ENCODE measurements around the gene IFNGR1. TPM values are rescaled to one million over a fixed set of nuclear protein-coding genes. Genes with fewer than 3 reads are reported as not detected.

The IFNGR1 gene
- total RNA-seq, 5 donors from 2014 or later (not counting 1 experiment from before 2014, with no cell fraction given): 23.6 to 42.4 (median 28.5) TPM

DNA sequence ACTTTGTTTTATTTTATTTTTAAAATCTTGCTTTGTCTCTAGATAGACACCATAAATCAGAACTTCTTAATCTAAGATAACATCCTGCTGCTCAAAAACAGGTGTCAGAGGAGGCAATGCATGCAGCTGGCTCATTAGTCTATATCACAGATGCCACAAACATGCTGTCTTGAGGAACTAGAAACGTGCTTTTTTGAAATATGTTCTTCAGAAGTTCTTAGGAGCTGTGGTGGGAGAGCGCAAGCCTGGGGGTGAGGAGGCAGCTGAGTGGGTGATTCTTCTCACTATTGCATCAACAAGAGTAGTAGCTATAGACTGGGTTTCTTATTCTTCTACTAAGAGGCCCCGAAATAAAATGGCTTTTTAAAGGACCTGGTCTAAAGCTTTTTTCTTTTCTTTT lies 69.1 kb downstream of the IFNGR1 start:
- ATAC-seq (replicated peaks in 1 of 4) (peak in 1 of 4 experiments; percentile 57), DNase-seq (peak in 1 of 35 experiments; percentile 2)
- Histone ChIP-seq H3K4me3 (ENCODE audit: control insufficient read depth in 1 of 2, extremely low read depth in 1 of 2, low read length in 1 of 2) (no peak overlapping the region), H3K27me3 (replicated peaks in 1 of 2; ENCODE audit: control insufficient read depth in 2 of 2, extremely low read depth in 1 of 2, insufficient read depth in 2 of 2, low read length in 1 of 2) (no peaks in the 10 kb centered on the region), H3K36me3 (ENCODE audit: control insufficient read depth in 2 of 2, extremely low read depth in 1 of 2, insufficient read depth in 1 of 2, low read length in 1 of 2) (no peaks in the 10 kb centered on the region), H3K4me1 (ENCODE audit: control insufficient read depth in 1 of 2, extremely low read depth in 1 of 2, insufficient read depth in 2 of 2, low read length in 2 of 2) (no peaks in the 10 kb centered on the region), H3K9me3 (no peaks in the 10 kb centered on the region), H3K27ac (ENCODE audit: low read length) (no peak overlapping the region)
- WGBS (ENCODE audit: insufficient coverage): no CpG with 5 or more reads among the region's 3 CpGs
- Mint-ChIP-seq H3K27me3 (no peaks in the 10 kb centered on the region), H3K9me3 (no peaks in the 10 kb centered on the region), H3K36me3 (no peaks in the 10 kb centered on the region), H3K27ac (no peak overlapping the region), H3K4me1 (peaks cover 0 to 6% (median 0%) of the 10 kb centered on the region in 3 donors), H3K4me3 (no peak overlapping the region)
- ChIA-PET POLR2A (interaction anchor here in 1 of 2 donors (0.6 kb wide), 3 partner anchors 10 to 706 kb away, joined by 3 to 8 read pairs (median 5); no protein-coding TSS in a partner anchor), CTCF (interaction anchor here in 1 of 2 donors (0.6 kb wide), 2 partner anchors 46 to 126 kb away, joined by 3 to 4 read pairs; no protein-coding TSS in a partner anchor)

DNA sequence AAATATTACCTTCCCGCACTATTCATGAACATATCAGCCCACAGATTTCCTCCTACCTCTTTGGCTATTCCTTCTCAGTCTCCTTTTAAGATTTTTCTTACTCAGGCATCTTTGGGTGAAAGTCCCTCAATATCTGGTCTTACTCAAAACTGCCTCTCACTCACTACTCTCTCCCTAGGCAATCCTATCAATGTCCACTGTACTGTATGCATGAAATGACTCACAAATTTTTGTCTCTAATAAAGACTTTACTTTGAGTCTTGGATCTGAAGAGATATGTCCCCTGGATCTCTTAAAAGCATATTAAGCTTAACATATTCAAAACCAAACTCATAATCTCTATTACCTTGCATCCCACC lies 70.2 kb downstream of the IFNGR1 start:
- H3K36me3 ChIP-seq (ENCODE audit: control insufficient read depth in 2 of 2, extremely low read depth in 1 of 2, insufficient read depth in 1 of 2, low read length in 1 of 2): no peaks in the 10 kb centered on the region
- Mint-ChIP-seq H3K36me3 (no peaks in the 10 kb centered on the region), H3K27me3 (no peaks in the 10 kb centered on the region), H3K27ac (no peak overlapping the region), H3K4me3 (no peak overlapping the region), H3K9me3 (no peaks in the 10 kb centered on the region), H3K4me1 (peaks cover 0 to 2% (median 0%) of the 10 kb centered on the region in 3 donors)
- H3K9me3 ChIP-seq: no peaks in the 10 kb centered on the region
- WGBS (ENCODE audit: insufficient coverage): 100% methylated on average over 1 of the region's 1 CpG
- CTCF ChIA-PET: interaction anchor here (0.6 to 0.8 kb wide), 3 partner anchors 166 to 182 kb away, joined by 3 read pairs; no protein-coding TSS in a partner anchor
- no peak overlapping the region for H3K4me3 ChIP-seq (ENCODE audit: control insufficient read depth in 1 of 2, extremely low read depth in 1 of 2, low read length in 1 of 2)
- POLR2A ChIA-PET: no interaction called here
- ATAC-seq (replicated peaks in 1 of 4) (no peak), DNase-seq (no peak)
- no peaks in the 10 kb centered on the region for H3K27me3 ChIP-seq (replicated peaks in 1 of 2; ENCODE audit: control insufficient read depth in 2 of 2, extremely low read depth in 1 of 2, insufficient read depth in 2 of 2, low read length in 1 of 2)
- no peak overlapping the region for H3K27ac ChIP-seq (ENCODE audit: low read length)
- H3K4me1 ChIP-seq (ENCODE audit: control insufficient read depth in 1 of 2, extremely low read depth in 1 of 2, insufficient read depth in 2 of 2, low read length in 2 of 2): no peaks in the 10 kb centered on the region

- ChIA-PET CTCF (no interaction called here), POLR2A (interaction anchor here in 1 of 2 donors (0.6 kb wide), 1 partner anchor 475 kb away, joined by 6 read pairs; no protein-coding TSS in a partner anchor)
- no peak overlapping the region for H3K27ac Mint-ChIP-seq
- no peaks in the 10 kb centered on the region for H3K36me3 Mint-ChIP-seq
- H3K4me1 Mint-ChIP-seq: peaks cover 0 to 2% (median 0%) of the 10 kb centered on the region in 3 donors
- no peaks in the 10 kb centered on the region for H3K36me3 ChIP-seq (ENCODE audit: control insufficient read depth in 2 of 2, extremely low read depth in 1 of 2, insufficient read depth in 1 of 2, low read length in 1 of 2)
- no peak for DNase-seq
- no peak overlapping the region for H3K4me3 ChIP-seq (ENCODE audit: control insufficient read depth in 1 of 2, extremely low read depth in 1 of 2, low read length in 1 of 2)
- WGBS (ENCODE audit: insufficient coverage): 100% methylated on average over 1 of the region's 2 CpGs
- ATAC-seq (replicated peaks in 1 of 4): no peak
- H3K27me3 ChIP-seq (replicated peaks in 1 of 2; ENCODE audit: control insufficient read depth in 2 of 2, extremely low read depth in 1 of 2, insufficient read depth in 2 of 2, low read length in 1 of 2): no peaks in the 10 kb centered on the region
- H3K9me3 Mint-ChIP-seq: no peaks in the 10 kb centered on the region
- H3K4me3 Mint-ChIP-seq: no peak overlapping the region
- no peak overlapping the region for H3K27ac ChIP-seq (ENCODE audit: low read length)
- no peaks in the 10 kb centered on the region for H3K9me3 ChIP-seq
- no peaks in the 10 kb centered on the region for H3K4me1 ChIP-seq (ENCODE audit: control insufficient read depth in 1 of 2, extremely low read depth in 1 of 2, insufficient read depth in 2 of 2, low read length in 2 of 2)
- no peaks in the 10 kb centered on the region for H3K27me3 Mint-ChIP-seq
These were observed 70.7 kb downstream of the IFNGR1 start for GRCh38 chr6:137148306-137149034.

Other genes with a start within 250 kb of the IFNGR1 start
- gene IL20RA, start 174.4 kb downstream of the IFNGR1 start, total RNA-seq: under 1 TPM in 1 of 5 donors, not detected in 4; 0.07 TPM
- gene IL22RA2, start 45.7 kb downstream of the IFNGR1 start, total RNA-seq: not detected